Hypothalamus (tissue), 51 donors: ENCODE measurements around the gene SLC35E2B.

Experiments used
- DNase-seq, 51 donors: peaks; one replicate each; lab custom pipeline; 2025; lab: John Stamatoyannopoulos, UW

SLC35E2B gene

GRCh38 chr1:1615256-1616044 lies 77.1 kb downstream of the SLC35E2B start, which contains the start of gene MIB2:
MIB2 (plus strand) TSS chr1:1615500; CDS start chr1:1623453, 7,953 bp downstream.
- peak; percentile 52 to 98 (median 94) for DNase-seq

- DNase-seq, result no peak
These were observed 77.7 kb downstream of the SLC35E2B start for GRCh38 chr1:1614954-1615255.

GRCh38 chr1:1614204-1614953 lies 78.2 kb downstream of the SLC35E2B start:
- DNase-seq, result peak in 10 of 51 donors; percentile 1 to 47 (median 26)

- DNase-seq, result no peak
These were observed 79.0 kb downstream of the SLC35E2B start for GRCh38 chr1:1613509-1614082.

GRCh38 chr1:1612104-1612400 lies 80.5 kb downstream of the SLC35E2B start:
- DNase-seq, result no peak

GRCh38 chr1:1610796-1611195 lies 81.8 kb downstream of the SLC35E2B start:
- DNase-seq, result no peak

- peak in 1 of 51 donors; percentile 13 for DNase-seq
These were observed 82.6 kb downstream of the SLC35E2B start for GRCh38 chr1:1609822-1610485.
